ENCODE results near the gene MVB12B.

The MVB12B gene

DNA sequence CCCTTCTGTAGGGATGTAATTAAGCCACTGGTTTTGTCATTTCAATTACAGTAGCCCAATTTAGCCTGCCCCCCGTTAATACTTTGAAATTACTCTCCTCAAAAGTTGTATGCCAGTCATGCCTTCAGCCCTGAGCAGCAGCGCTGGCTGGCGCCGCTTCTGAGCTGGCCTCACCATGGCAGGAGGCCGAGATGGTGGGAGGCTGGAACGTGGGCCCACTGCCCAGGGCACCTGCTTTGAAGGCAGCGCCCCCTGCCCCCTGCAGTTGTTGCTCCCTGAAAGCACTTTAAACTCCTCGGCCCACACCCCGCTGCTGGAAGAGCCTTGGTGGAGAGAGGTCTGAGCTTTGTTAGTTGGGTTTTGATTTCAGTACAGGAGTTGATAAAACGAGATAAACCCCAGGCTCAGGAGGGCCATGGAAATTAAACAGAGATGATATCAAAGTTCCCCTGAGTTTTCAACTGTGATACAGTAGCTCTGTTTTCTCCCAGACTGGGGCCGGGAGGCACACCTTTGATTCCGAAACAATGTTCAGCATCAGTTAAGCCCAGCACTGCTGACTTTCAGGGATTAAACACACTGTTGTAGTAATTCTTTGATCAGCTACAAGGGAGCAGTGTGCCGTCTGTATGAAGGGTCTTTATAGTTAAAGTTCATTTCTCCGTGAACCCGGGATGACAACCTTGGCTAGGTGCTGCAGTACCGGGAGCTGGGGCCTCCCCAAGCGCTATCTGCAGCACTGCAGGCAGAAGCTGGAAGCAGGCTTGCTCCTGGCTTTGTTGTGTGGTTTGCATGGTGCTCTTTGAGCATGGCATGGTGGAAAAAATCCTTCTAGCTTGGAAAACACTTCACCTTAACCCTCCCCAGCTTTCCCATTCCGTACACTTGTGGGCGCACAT, 9.5 kb downstream of the MVB12B start:
- no peak for DNase-seq
- no CpG with 5 or more reads among the region's 19 CpGs for WGBS (ENCODE audit: extremely low coverage, insufficient coverage, insufficient read length)
- H3K9ac ChIP-seq (ENCODE audit: low read length) = no peak overlapping the region

DNA sequence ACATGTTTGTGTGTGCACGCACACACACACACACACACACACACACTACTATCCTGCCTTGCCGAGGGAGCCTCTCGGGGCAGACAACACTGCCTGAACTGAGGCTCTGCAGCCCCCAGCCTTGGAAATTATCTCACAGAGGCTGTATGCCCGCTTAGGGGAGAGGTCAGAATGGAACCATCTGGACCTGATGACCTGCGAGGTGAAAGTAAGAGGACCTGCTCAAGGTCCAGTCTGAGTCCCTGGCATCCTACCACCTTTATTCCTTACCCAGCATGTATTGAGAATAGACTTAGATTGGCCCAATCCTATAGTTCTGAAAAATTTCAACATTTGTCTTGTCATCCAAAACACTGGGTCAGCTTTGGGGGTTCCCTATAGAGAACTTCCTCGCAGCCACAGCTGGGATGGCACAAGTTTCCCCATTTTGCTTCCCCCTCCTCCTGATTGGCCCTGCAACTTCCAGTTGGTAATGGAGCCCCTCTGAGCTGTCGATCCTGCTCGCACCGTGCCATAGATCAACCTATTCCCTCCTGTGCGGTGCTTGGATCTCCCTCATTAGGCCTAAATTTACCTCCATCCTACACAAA, 10.2 kb downstream of the MVB12B start:
- Histone ChIP-seq H3K79me2 (ENCODE audit: control insufficient read depth, insufficient read depth, low read length, poor library complexity) (no peaks in the 10 kb centered on the region), H3K27ac (ENCODE audit: low read depth, low read length) (no peak overlapping the region), H3K4me1 (ENCODE audit: control insufficient read depth in 1 of 2, insufficient read depth in 2 of 2, low read length in 2 of 2) (peaks cover 7 to 17% of the 10 kb centered on the region in 2 experiments), H2BK12ac (ENCODE audit: low read length) (no peak overlapping the region), H3K79me1 (ENCODE audit: low read length) (no peaks in the 10 kb centered on the region), H2AFZ (ENCODE audit: insufficient read depth, low read length, poor library complexity) (no peak overlapping the region), H4K12ac (ENCODE audit: low read depth, low read length) (no peak overlapping the region), H3K18ac (ENCODE audit: low read length) (no peak overlapping the region), H3K4ac (ENCODE audit: low read depth, low read length) (no peak overlapping the region), H3K36me3 (ENCODE audit: control insufficient read depth in 1 of 2, insufficient read depth in 2 of 2, low read length in 2 of 2) (peaks cover 6 to 11% of the 10 kb centered on the region in 2 experiments), H2BK5ac (ENCODE audit: low read depth, low read length, poor library complexity) (no peak overlapping the region), H3K14ac (ENCODE audit: low read length) (no peak overlapping the region), H2BK120ac (ENCODE audit: insufficient read depth, low read length, poor library complexity) (no peak overlapping the region), H3K9ac (ENCODE audit: low read length) (no peak overlapping the region), H3K23ac (ENCODE audit: low read length) (no peak overlapping the region), H2AK5ac (ENCODE audit: low read length) (no peak overlapping the region), H3K27me3 (ENCODE audit: insufficient read depth, low read length) (no peaks in the 10 kb centered on the region), H3K9me3 (ENCODE audit: insufficient read depth, low read depth, low read length) (no peaks in the 10 kb centered on the region), H4K8ac (ENCODE audit: low read depth, low read length) (no peak overlapping the region), H3K4me2 (ENCODE audit: low read length) (no peak overlapping the region), H4K91ac (ENCODE audit: low read depth, low read length) (no peak overlapping the region), H3K4me3 (ENCODE audit: low read depth, low read length) (no peak overlapping the region)
- DNase-seq = no peak
- no CpG with 5 or more reads among the region's 10 CpGs for WGBS (ENCODE audit: extremely low coverage, insufficient coverage, insufficient read length)

More for the DNA sequence above, 9.5 kb downstream of the MVB12B start:
- Histone ChIP-seq H3K27me3 (ENCODE audit: insufficient read depth, low read length) (no peaks in the 10 kb centered on the region), H3K79me1 (ENCODE audit: low read length) (no peaks in the 10 kb centered on the region), H3K36me3 (ENCODE audit: control insufficient read depth in 1 of 2, insufficient read depth in 2 of 2, low read length in 2 of 2) (peaks cover 4 to 7% of the 10 kb centered on the region in 2 experiments), H3K9me3 (ENCODE audit: insufficient read depth, low read depth, low read length) (no peaks in the 10 kb centered on the region), H3K4me2 (ENCODE audit: low read length) (no peak overlapping the region), H2AK5ac (ENCODE audit: low read length) (no peak overlapping the region), H3K18ac (ENCODE audit: low read length) (no peak overlapping the region), H2AFZ (ENCODE audit: insufficient read depth, low read length, poor library complexity) (no peak overlapping the region), H3K27ac (ENCODE audit: low read depth, low read length) (no peak overlapping the region), H3K79me2 (ENCODE audit: control insufficient read depth, insufficient read depth, low read length, poor library complexity) (no peaks in the 10 kb centered on the region), H2BK12ac (ENCODE audit: low read length) (no peak overlapping the region), H2BK120ac (ENCODE audit: insufficient read depth, low read length, poor library complexity) (no peak overlapping the region), H3K4me1 (ENCODE audit: control insufficient read depth in 1 of 2, insufficient read depth in 2 of 2, low read length in 2 of 2) (peaks cover 7 to 14% of the 10 kb centered on the region in 2 experiments), H3K4ac (ENCODE audit: low read depth, low read length) (no peak overlapping the region), H4K91ac (ENCODE audit: low read depth, low read length) (no peak overlapping the region), H2BK5ac (ENCODE audit: low read depth, low read length, poor library complexity) (no peak overlapping the region), H4K12ac (ENCODE audit: low read depth, low read length) (no peak overlapping the region), H4K8ac (ENCODE audit: low read depth, low read length) (no peak overlapping the region), H3K4me3 (ENCODE audit: low read depth, low read length) (no peak overlapping the region), H3K14ac (ENCODE audit: low read length) (no peak overlapping the region), H3K23ac (ENCODE audit: low read length) (no peak overlapping the region)

DNA sequence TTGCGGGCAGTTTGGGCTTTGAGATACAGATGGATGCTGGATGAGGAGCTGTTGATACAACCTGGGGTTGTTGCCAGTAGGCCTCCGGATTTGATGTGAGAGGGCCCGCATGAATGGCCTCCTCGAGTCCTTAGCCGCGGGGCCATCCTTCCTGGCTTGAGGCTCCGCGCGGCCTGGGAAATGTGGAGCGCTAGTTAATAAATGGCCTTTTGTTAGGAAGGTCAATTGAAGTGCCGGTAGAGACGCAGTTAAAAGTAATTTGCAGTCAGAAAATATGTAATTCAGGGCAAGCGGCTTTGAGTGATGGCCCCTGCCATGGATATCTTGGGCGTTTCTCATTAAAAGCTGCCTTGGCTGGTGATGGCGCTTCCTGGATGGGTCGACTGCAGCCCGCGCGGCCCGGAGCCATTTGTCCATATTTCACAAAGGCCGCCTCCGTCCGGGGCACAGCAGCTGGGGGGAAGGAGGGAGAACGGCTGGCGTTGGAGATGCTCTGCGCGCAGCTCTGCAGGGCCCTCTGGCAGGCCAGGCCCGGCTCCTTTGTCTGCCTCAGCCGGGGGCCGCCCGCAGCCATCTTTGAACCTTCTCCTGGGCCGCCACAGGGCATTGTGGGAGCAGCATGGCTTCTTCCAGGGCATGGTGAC, 11.2 kb downstream of the MVB12B start:
- no CpG with 5 or more reads among the region's 32 CpGs for WGBS (ENCODE audit: extremely low coverage, insufficient coverage, insufficient read length)

GRCh38 chr9:126338945-126339344, 12.3 kb downstream of the MVB12B start:
- Histone ChIP-seq H3K36me3 (ENCODE audit: control insufficient read depth in 1 of 2, insufficient read depth in 2 of 2, low read length in 2 of 2) (peaks cover 8 to 15% of the 10 kb centered on the region in 2 experiments), H3K4me2 (ENCODE audit: low read length) (no peak overlapping the region), H3K79me2 (ENCODE audit: control insufficient read depth, insufficient read depth, low read length, poor library complexity) (no peaks in the 10 kb centered on the region), H3K27ac (ENCODE audit: low read depth, low read length) (no peak overlapping the region), H4K8ac (ENCODE audit: low read depth, low read length) (no peak overlapping the region), H3K23ac (ENCODE audit: low read length) (no peak overlapping the region), H3K9ac (ENCODE audit: low read length) (no peak overlapping the region), H2AFZ (ENCODE audit: insufficient read depth, low read length, poor library complexity) (no peak overlapping the region), H4K12ac (ENCODE audit: low read depth, low read length) (no peak overlapping the region), H4K91ac (ENCODE audit: low read depth, low read length) (no peak overlapping the region), H3K4ac (ENCODE audit: low read depth, low read length) (no peak overlapping the region), H2BK12ac (ENCODE audit: low read length) (no peak overlapping the region), H3K4me3 (ENCODE audit: low read depth, low read length) (no peak overlapping the region), H3K18ac (ENCODE audit: low read length) (no peak overlapping the region), H2BK120ac (ENCODE audit: insufficient read depth, low read length, poor library complexity) (no peak overlapping the region), H2AK5ac (ENCODE audit: low read length) (no peak overlapping the region), H2BK5ac (ENCODE audit: low read depth, low read length, poor library complexity) (no peak overlapping the region), H3K27me3 (ENCODE audit: insufficient read depth, low read length) (no peaks in the 10 kb centered on the region), H3K9me3 (ENCODE audit: insufficient read depth, low read depth, low read length) (no peaks in the 10 kb centered on the region), H3K14ac (ENCODE audit: low read length) (no peak overlapping the region), H3K79me1 (ENCODE audit: low read length) (no peaks in the 10 kb centered on the region), H3K4me1 (ENCODE audit: control insufficient read depth in 1 of 2, insufficient read depth in 2 of 2, low read length in 2 of 2) (peaks cover 7 to 11% of the 10 kb centered on the region in 2 experiments)
- no CpG with 5 or more reads among the region's 3 CpGs for WGBS (ENCODE audit: extremely low coverage, insufficient coverage, insufficient read length)
- DNase-seq = no peak

More for the DNA sequence above, 11.2 kb downstream of the MVB12B start:
- Histone ChIP-seq H4K12ac (ENCODE audit: low read depth, low read length) (no peak overlapping the region), H3K9ac (ENCODE audit: low read length) (no peak overlapping the region), H3K27ac (ENCODE audit: low read depth, low read length) (no peak overlapping the region), H3K79me1 (ENCODE audit: low read length) (no peaks in the 10 kb centered on the region), H2BK120ac (ENCODE audit: insufficient read depth, low read length, poor library complexity) (no peak overlapping the region), H3K9me3 (ENCODE audit: insufficient read depth, low read depth, low read length) (no peaks in the 10 kb centered on the region), H3K4me3 (ENCODE audit: low read depth, low read length) (no peak overlapping the region), H3K4ac (ENCODE audit: low read depth, low read length) (no peak overlapping the region), H3K4me1 (ENCODE audit: control insufficient read depth in 1 of 2, insufficient read depth in 2 of 2, low read length in 2 of 2) (peaks cover 7 to 13% of the 10 kb centered on the region in 2 experiments), H3K27me3 (ENCODE audit: insufficient read depth, low read length) (no peaks in the 10 kb centered on the region), H2AFZ (ENCODE audit: insufficient read depth, low read length, poor library complexity) (no peak overlapping the region), H3K4me2 (ENCODE audit: low read length) (no peak overlapping the region), H3K18ac (ENCODE audit: low read length) (no peak overlapping the region), H4K8ac (ENCODE audit: low read depth, low read length) (no peak overlapping the region), H2BK12ac (ENCODE audit: low read length) (no peak overlapping the region), H4K91ac (ENCODE audit: low read depth, low read length) (no peak overlapping the region), H3K36me3 (ENCODE audit: control insufficient read depth in 1 of 2, insufficient read depth in 2 of 2, low read length in 2 of 2) (peaks cover 8 to 12% of the 10 kb centered on the region in 2 experiments), H3K79me2 (ENCODE audit: control insufficient read depth, insufficient read depth, low read length, poor library complexity) (no peaks in the 10 kb centered on the region), H3K23ac (ENCODE audit: low read length) (no peak overlapping the region), H3K14ac (ENCODE audit: low read length) (no peak overlapping the region), H2AK5ac (ENCODE audit: low read length) (no peak overlapping the region), H2BK5ac (ENCODE audit: low read depth, low read length, poor library complexity) (no peak overlapping the region)
- DNase-seq = peak in 1 of 2 donors; percentile 35
